Neural progenitor cell (in vitro differentiated cells): Measurements from ENCODE around the gene RGS18. TPM values are rescaled to one million over a fixed set of nuclear protein-coding genes. Genes with fewer than 3 reads are reported as not detected.

Source experiments
- DNase-seq: peaks from one replicate; pipeline ENCODE4 v3.0.0-alpha.2; 2016; ENCODE audit warnings: low spot score
- H2AFZ ChIP-seq: fragments of 200-600 bp; sonication (generic); replicated peaks from 2 replicates; pipeline ENCODE4 v1.6.1; 2016; ENCODE audit warnings: antibody characterized with exemption
- H3F3A ChIP-seq: fragments of 200-600 bp; sonication (generic); 2 replicates; pipeline ENCODE4 v1.6.1; 2016; ENCODE audit warnings: antibody characterized with exemption, low read depth
- H3K27ac ChIP-seq: fragments of 200-600 bp; sonication (generic); 2 replicates; pipeline ENCODE4 v1.5.1; 2016; ENCODE audit warnings: mild to moderate bottlenecking
- H3K27me3 ChIP-seq: fragments of 200-600 bp; sonication (generic); 2 replicates; pipeline ENCODE4 v1.6.1; 2016; ENCODE audit warnings: mild to moderate bottlenecking, moderate library complexity
- H3K36me3 ChIP-seq: fragments of 200-600 bp; sonication (generic); 2 replicates; pipeline ENCODE4 v1.5.1; 2016
- H3K4me1 ChIP-seq: fragments of 200-600 bp; sonication (generic); 2 replicates; pipeline ENCODE4 v1.6.1; 2016; ENCODE audit warnings: mixed run types
- H3K4me2 ChIP-seq: fragments of 200-600 bp; sonication (generic); 2 replicates; pipeline ENCODE4 v1.6.1; 2016
- H3K4me3 ChIP-seq: fragments of 200-600 bp; sonication (generic); 2 replicates; pipeline ENCODE4 v1.5.1; 2016
- H3K79me2 ChIP-seq: fragments of 200-600 bp; sonication (generic); 2 replicates; pipeline ENCODE4 v1.6.1; 2016; ENCODE audit warnings: low read depth
- H3K9ac ChIP-seq: fragments of 200-600 bp; sonication (generic); 2 replicates; pipeline ENCODE4 v1.6.1; 2016
- H3K9me3 ChIP-seq: fragments of 200-600 bp; sonication (generic); 2 replicates; pipeline ENCODE4 v1.5.1; 2016; ENCODE audit warnings: low read depth
- H4K20me1 ChIP-seq: fragments of 200-600 bp; sonication (generic); 2 replicates; pipeline ENCODE4 v1.6.1; 2016; ENCODE audit warnings: low read depth
- H3K27ac Mint-ChIP-seq: 3 replicates; pipeline ENCODE4 v1.8.0; 2021; ENCODE audit warnings: mixed read lengths
- H3K27me3 Mint-ChIP-seq: 2 replicates; pipeline ENCODE4 v1.8.0; 2022; ENCODE audit warnings: low read depth, mild to moderate bottlenecking, inconsistent platforms, moderate library complexity, mixed read lengths; ENCODE audit not compliant: insufficient read depth
- H3K36me3 Mint-ChIP-seq: 3 replicates; pipeline ENCODE4 v1.8.0; 2021; ENCODE audit warnings: mixed read lengths
- H3K4me1 Mint-ChIP-seq: 3 replicates; pipeline ENCODE4 v1.8.0; 2021; ENCODE audit warnings: mixed read lengths
- H3K4me3 Mint-ChIP-seq: 3 replicates; pipeline ENCODE4 v1.8.0; 2021; ENCODE audit warnings: mild to moderate bottlenecking, moderate library complexity, mixed read lengths
- H3K9me3 Mint-ChIP-seq: 3 replicates; pipeline ENCODE4 v1.8.0; 2020; ENCODE audit warnings: mixed read lengths
- CTCF ChIP-seq: fragments of 200-600 bp; sonication (generic); IDR thresholded peaks from 2 replicates; pipeline ENCODE4 v1.5.1; 2017; ENCODE audit warnings: antibody characterized with exemption, mild to moderate bottlenecking
- EZH2 ChIP-seq: fragments of 200-600 bp; sonication (generic); IDR thresholded peaks from 2 replicates; pipeline ENCODE4 v1.6.1; 2017; ENCODE audit warnings: antibody characterized with exemption, mild to moderate bottlenecking, moderate library complexity
- EZH2phosphoT487 ChIP-seq: fragments of 200-600 bp; sonication (generic); IDR thresholded peaks from 2 replicates; pipeline ENCODE4 v1.6.1; 2017; ENCODE audit warnings: antibody characterized with exemption
- total RNA-seq: library from RNA; depleted of rRNA; stranded (reverse); fragments of >200 nt; gene quantifications from 2 replicates; pipeline ENCODE4 v1.2.3, GENCODE V29; 2015; ENCODE audit warnings: low replicate concordance

Gene RGS18
- total RNA-seq, 1 donor from 2014 or later = not detected

DNA sequence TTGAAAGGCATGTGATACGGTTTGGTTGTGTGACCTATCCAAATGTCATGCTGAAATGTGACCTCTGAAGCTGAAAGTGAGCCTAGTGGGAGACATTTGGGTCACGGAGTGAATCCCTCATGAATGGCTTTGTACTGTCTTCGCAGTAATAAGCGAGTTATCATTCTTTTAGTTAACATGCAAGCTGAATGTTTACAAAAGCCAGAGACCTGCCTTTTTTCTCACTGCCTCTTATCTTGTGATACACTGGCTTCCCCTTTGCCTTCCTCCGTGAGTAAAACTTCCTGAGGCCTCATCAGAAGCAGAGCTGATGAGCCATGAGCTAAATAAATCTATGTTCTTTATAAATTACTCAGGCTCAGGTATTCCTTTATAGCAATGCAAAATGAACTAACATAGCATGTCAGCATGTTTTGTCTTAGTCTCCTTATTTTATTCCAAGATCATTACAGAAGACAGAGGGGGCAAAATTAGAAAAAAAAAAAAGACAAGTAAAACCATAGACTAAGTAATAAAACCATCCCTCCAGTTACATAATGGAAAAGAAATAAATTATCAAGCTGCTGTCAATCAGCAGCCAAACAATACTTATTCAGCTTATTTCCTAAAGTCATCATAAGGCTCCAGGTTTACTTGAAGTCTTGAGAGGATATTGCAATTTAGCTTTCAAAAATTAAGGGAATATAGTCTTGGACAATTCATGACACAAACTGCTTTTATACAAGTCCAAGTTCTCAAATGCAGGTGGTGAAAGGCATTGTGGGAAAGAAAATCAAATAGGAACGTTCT is 12.1 kb downstream of the RGS18 start:
- Histone ChIP-seq H3K4me3 (no peak overlapping the region), H3K27ac (no peak overlapping the region), H3K9me3 (no peaks in the 10 kb centered on the region), H3F3A (no peaks in the 10 kb centered on the region), H4K20me1 (no peaks in the 10 kb centered on the region), H3K9ac (no peak overlapping the region), H3K27me3 (no peaks in the 10 kb centered on the region), H3K36me3 (no peaks in the 10 kb centered on the region), H3K4me1 (no peaks in the 10 kb centered on the region), H2AFZ (no peak overlapping the region), H3K79me2 (no peaks in the 10 kb centered on the region), H3K4me2 (no peak overlapping the region)
- peak overlapping the region; percentile 59 for H3K27ac Mint-ChIP-seq
- no peak for DNase-seq
- TF ChIP-seq CTCF (no peak), EZH2phosphoT487 (no peak)
- no peak overlapping the region for H3K4me3 Mint-ChIP-seq
- peaks cover 17% of the 10 kb centered on the region for H3K4me1 Mint-ChIP-seq
- H3K36me3 Mint-ChIP-seq = peaks cover under 1% of the 10 kb centered on the region
- peaks cover 1% of the 10 kb centered on the region for H3K9me3 Mint-ChIP-seq
- no peaks in the 10 kb centered on the region for H3K27me3 Mint-ChIP-seq

GRCh38 chr1:192171123-192171522 is 12.9 kb downstream of the RGS18 start:
- no peak overlapping the region for H3K4me3 Mint-ChIP-seq
- H3K9ac ChIP-seq = no peak overlapping the region
- no peaks in the 10 kb centered on the region for H3K27me3 Mint-ChIP-seq
- no peaks in the 10 kb centered on the region for H3K36me3 ChIP-seq
- no peaks in the 10 kb centered on the region for H3K9me3 ChIP-seq
- no peaks in the 10 kb centered on the region for H3K4me1 ChIP-seq
- no peak overlapping the region for H2AFZ ChIP-seq
- TF ChIP-seq EZH2phosphoT487 (no peak), EZH2 (no peak), CTCF (no peak)
- H3K4me1 Mint-ChIP-seq = peaks cover 17% of the 10 kb centered on the region
- no peaks in the 10 kb centered on the region for H3K79me2 ChIP-seq
- no peaks in the 10 kb centered on the region for H3F3A ChIP-seq
- DNase-seq = no peak
- H3K36me3 Mint-ChIP-seq = no peaks in the 10 kb centered on the region
- no peak overlapping the region for H3K27ac ChIP-seq
- H3K27me3 ChIP-seq = no peaks in the 10 kb centered on the region
- no peaks in the 10 kb centered on the region for H3K9me3 Mint-ChIP-seq
- H4K20me1 ChIP-seq = no peaks in the 10 kb centered on the region
- H3K27ac Mint-ChIP-seq = no peak overlapping the region
- no peak overlapping the region for H3K4me2 ChIP-seq
- H3K4me3 ChIP-seq = no peak overlapping the region

DNA sequence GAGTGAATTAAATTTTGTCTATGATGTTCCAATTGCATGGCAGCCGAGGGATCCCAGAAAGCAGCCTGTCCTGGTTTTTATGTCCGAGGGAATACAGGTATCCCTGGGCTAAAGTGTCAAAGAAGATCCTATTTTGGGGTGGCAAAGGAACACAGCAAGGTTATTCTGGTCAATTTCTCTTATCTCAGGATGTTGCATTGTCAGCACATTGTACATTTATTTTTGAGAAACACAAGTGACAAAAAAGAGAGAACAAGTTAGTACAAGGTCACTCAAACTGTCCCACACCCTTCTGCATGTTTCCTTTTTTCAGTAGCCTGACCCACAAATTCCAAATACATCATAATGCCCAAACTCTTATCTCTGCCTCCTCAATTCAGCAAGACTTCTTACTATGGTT is 17.7 kb downstream of the RGS18 start:
- H3K27me3 Mint-ChIP-seq = no peaks in the 10 kb centered on the region
- no peaks in the 10 kb centered on the region for H3F3A ChIP-seq
- H2AFZ ChIP-seq = no peak overlapping the region
- peaks cover 3% of the 10 kb centered on the region for H3K4me1 Mint-ChIP-seq
- no peak overlapping the region for H3K9ac ChIP-seq
- H3K27ac Mint-ChIP-seq = no peak overlapping the region
- no peak overlapping the region for H3K27ac ChIP-seq
- no peak overlapping the region for H3K4me3 Mint-ChIP-seq
- H3K9me3 Mint-ChIP-seq = no peaks in the 10 kb centered on the region
- no peaks in the 10 kb centered on the region for H3K36me3 ChIP-seq
- H3K4me2 ChIP-seq = no peak overlapping the region
- DNase-seq = no peak
- no peak overlapping the region for H3K4me3 ChIP-seq
- H3K27me3 ChIP-seq = no peaks in the 10 kb centered on the region
- no peaks in the 10 kb centered on the region for H3K79me2 ChIP-seq
- no peaks in the 10 kb centered on the region for H3K4me1 ChIP-seq
- H3K9me3 ChIP-seq = no peaks in the 10 kb centered on the region
- H4K20me1 ChIP-seq = no peaks in the 10 kb centered on the region
- no peaks in the 10 kb centered on the region for H3K36me3 Mint-ChIP-seq
- no peak for TF ChIP-seq EZH2phosphoT487
- TF ChIP-seq CTCF = no peak
- TF ChIP-seq EZH2 = no peak
